HS-5 (cell line): ENCODE measurements around the gene CCDC107.

Experiments used
- DNase-seq: peaks from one replicate; pipeline ENCODE4 v3.0.0-alpha.2; 2012; ENCODE audit warnings: low read depth

CCDC107 gene

DNA sequence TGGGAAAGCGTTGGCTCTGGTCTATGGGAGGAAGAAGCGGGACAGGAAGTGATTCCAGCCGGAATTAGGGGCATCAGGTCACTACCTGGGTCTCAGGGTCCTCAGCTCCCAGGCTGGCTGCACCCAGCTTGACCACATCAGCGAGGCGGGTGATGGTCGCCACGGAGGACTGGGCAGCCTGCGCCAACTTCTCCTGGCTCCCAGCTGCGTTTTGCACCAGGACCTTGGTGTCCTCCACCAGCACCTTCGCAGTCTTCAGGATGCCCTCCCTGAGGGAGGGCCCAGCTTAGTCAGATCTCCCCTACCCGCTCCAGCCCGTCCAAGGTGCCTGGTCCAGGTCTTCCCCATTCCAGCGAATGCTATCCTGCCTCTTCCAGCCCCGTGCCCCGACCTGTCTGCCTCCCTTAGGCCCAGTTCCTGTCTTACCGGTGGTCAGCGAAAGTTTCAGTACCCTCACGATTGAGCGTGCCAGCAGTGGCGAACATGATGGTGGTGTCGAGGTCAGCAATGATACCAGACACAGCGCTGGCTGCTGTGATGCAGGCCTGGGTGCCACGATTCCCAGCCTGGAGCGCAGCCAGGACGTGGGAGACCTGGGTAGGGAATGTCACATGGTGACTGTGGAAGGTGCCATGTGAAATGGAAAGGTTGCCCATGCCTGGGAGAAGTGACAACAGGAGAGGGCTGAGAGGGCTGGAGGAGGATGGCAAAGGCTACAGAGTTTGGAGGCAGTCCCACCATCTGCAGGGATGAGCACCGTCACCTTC, 46.0 kb downstream of the CCDC107 start:
- no peak for DNase-seq

DNA sequence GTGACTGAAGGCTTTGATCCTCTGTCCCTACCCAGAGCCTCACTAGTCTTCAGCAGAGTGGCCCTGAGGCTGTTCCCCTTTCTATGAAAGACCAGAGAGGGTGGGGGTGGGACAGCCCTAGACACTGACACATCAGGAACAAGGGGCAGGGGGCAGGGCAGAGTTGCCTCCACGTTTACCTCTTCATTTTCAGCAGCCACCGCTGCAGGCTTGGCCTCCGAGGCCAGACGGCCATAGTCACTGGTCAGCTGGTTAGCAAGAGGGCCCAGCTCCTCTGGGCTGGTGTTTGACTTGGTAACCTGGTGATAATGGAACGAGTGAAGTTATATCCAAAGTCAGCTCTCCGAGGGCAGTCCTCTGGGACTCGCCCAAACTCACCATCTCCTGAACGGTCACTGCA, 47.3 kb downstream of the CCDC107 start:
- no peak for DNase-seq

GRCh38 chr9:35705836-35706430, 47.8 kb downstream of the CCDC107 start:
- DNase-seq: no peak

DNA sequence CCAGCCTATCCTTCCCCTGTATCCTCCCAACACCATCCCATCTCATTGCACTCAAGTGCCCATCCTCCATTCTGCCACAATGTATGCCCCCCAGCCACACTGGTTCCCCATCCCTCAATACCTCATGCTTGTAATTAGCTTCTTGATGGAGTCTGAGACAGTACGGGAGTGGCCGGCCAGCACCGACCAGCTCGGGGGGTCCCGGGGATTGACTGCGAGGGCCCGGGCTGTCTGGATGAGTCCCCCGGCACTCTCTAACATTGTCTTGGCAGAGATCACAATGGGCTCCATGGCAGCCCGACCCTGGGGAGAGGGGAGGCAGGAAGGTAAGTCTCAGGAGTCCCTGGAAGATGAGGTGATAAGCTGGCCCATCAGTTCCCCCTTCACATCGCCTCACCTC, 48.9 kb downstream of the CCDC107 start:
- DNase-seq: no peak

DNA sequence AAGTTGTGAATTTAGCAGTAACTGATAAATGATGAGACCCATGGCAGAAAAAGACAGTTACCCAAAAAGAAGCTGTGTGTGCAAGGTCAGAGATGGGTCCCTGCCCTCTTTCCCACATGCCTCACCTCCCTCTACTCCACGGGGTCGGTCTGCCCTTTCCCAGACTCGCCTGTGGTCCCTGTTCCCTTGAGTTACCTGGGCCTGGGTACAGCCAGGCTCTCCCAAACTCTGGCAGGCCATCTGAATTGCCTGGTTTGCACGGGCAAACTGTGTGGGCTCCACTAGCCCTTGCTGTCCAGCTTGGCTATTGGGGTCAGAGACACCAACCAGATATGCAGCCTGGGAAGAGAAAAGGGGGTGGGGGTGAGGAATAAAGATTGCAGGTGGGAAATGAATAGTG, 50.1 kb downstream of the CCDC107 start:
- no peak for DNase-seq

DNA sequence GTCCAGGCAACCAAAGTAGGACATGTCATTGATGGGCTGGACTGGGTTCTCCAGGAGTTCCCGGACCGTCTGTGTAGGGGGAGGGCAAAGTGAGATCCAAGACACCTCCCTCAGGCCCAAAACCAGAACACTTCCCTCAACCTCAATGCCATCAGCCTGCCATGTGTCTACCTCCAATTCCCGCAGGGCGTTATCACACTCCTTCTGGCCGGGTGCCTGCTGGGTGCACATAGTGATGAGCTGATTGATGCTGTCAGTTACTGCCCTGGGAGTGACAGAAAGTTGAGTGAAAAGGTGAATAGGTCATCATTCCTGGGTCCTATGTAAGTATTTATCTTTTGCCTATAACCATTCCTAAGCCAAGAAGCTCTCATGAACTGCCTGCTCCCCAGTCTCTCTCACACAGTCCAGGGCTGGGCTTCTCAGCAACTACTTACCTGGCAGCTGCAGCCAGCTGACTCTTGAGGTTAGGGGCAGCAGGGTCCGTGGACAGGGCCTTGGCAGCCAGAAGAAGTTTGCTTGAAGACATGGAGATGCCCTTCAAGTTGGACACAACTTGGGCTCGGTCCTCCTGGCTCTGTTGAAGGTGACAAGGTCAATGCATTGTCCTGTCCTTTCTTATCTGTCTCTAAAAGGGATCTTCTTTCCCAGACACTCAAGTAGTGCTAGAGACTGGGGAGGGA, 52.9 kb downstream of the CCDC107 start:
- DNase-seq: no peak
